ENCODE data around the gene PRM3.

The PRM3 gene, protein sequence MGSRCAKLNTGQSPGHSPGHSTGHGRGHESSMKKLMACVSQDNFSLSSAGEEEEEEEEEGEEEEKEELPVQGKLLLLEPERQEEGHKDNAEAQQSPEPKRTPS

DNA sequence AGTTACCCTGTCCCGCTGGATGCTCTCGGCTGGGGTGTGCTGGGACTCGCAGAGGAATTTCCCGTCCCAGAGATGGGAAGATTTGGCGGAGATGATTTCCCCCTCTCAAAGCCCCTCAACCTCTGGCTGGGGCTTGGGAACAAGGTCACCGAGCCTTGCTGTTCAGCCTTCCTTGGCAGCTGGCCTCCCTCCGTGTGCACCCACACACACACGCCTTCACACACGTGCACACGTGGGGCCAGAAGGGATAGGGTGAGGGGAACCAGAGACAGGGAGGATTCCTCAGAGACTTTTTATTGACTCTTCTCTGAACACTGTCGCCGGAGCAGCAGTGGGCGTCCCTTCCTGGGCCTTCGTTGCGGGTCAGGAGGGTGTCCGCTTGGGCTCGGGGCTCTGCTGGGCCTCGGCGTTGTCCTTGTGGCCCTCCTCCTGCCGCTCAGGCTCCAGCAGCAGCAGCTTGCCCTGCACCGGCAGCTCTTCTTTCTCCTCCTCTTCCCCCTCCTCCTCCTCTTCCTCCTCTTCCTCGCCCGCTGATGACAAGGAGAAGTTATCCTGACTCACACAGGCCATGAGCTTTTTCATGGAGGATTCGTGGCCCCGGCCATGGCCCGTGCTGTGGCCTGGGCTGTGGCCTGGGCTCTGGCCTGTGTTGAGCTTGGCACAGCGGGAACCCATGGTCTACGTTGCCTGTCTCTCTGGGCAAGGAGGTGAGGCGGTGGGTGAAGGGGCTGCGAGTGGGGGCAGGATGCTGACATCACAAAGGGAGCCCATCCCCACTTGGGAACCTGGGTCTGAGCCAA, at the start of gene PRM3:
Gene PRM3, minus strand, starts transcription at position 709 of the 800 bp plus-strand sequence. Its CDS starts 34 bp downstream, at position 675.
- DNase-seq (ENCODE audit: insufficient read length, low spot score) (no peak), FAIRE-seq (no peak)

DNA sequence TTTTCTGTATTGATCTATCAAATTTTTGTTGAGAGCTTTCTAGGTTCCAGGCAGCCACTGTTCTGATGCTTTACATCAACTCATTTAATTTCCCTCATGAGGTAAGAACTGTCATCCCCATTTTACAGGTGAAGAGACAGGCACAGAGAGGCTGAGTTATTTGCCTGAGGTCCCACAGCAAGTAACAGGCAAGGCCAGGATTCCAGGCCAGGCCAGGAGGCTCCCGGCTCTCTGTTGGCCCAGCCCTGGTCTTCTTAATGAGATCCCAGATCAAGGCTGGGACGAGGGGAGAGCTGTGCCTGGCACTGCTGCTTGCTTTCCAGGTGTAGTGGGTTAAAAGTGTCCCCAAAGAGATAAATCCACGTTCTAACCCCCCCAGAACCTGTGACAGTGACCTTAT, 49.4 kb upstream of the PRM3 start:
- no peak for DNase-seq (ENCODE audit: insufficient read length, low spot score)
- no peak for FAIRE-seq

DNA sequence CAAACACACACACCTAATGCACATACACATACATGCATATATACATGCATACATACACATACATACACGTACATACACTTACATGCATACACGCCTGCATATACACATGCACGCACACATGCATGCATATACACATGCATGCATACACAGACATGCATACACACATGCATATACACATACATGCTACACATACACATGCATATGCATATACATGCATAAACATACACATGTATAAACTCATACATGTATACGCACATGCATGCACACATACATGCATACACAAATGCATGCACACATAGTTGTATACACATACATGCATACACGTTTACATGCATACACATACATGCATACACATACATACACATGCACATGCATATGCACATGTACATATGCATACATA, 48.2 kb upstream of the PRM3 start:
- DNase-seq (ENCODE audit: insufficient read length, low spot score) (no peak), FAIRE-seq (no peak)

DNA sequence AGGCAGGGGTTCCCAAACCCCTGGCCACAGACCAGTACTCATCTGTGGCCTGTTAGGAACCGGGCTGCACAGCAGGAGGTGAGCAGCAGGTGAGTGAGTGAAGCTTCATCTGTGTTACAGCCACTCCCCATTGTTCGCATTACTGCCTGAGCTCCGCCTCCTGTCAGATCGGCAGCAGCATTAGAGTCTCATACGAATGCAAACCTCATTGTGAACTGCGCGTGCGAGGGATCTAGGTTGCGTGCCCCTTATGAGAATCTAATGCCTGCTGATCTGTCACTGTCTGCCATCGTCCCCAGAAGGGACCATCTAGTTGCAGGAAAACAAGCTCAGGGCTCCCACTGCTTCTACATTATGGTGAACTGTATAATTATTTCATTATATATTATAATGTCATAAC, 46.7 kb upstream of the PRM3 start:
- DNase-seq (ENCODE audit: insufficient read length, low spot score), result no peak
- FAIRE-seq, result no peak

DNA sequence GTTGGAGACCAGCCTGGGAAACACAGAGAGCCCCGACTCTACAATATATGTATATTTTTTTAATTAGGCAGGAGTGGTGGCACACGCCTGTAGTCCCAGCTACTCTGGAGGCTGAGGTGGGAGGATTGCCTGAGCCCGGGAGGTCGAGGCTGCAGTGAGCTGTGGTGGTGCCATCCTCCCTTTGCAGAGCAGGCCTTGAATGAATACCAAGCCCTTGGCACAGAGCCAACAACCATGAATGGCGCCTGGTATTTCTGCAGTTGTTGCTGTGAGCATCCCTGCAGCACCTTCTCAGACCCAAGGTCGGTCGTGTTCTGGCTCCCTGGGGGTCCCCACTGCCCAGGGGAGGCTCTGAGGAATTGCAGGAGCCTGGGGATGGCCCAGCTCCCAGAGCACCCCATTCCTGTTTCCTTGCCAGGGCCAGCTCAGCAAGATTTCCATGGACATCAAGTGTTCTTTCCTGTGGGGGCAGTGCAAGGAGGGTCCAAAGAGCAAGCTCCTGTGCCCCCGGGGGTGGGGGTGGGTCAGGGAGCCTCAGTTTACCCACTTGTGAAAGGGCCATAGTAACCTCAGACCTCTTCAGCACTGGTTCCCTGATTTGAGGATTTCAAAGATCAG, 46.2 kb upstream of the PRM3 start:
- no peak for DNase-seq (ENCODE audit: insufficient read length, low spot score)
- no peak for FAIRE-seq

DNA sequence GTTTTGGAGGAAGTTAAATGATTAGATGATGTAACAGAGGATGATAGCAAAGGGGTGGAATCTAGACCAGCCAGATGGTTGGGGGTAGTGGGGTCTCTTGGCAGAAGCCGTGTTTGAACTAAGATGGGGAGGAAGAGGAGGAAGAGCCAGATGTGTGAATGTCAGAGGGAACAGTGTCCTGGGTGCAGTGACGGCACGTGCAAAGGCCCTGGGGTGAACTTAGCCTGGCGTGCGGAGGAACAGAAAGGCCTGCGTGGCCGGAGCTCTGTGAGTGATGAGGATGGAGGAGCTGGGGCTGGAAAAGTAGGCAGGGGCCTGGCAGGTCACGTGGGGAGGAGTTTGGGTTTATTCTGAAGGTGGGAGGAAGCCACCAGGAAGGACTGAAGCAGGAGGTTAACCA, 45.4 kb upstream of the PRM3 start:
- FAIRE-seq, result no peak
- DNase-seq (ENCODE audit: insufficient read length, low spot score), result no peak

DNA sequence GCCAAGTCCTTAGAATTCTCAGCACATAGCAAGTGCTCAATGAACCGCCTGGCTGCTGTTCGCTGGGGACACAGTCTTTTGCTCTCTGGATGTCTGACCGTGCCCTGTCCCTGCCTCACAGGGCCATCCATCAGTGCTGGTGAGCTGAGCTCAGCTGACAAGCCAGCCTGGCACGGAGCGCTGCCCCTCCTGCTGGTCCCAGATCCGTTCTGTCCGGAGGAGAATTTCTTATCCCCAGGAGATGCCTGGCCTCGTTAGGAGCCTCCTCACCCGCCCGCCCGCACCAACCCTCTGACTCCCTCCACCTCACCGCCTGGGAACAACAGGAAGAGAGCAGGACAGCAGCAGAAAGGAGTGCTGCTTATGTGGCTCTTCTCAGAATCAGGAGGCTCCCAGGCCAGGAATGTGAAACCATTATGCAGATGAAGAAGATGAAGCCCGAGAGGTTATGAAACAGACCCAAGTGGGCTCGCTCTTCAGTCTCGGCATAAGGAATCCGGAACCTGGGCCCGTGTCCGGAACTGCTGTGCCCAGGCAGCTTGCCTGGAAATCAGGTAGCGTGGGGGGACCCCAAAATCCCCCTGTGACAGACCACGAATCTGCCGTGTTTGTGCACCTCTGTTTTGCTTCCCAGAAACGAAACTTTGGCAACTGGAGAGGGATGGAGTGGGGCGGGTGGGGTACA, 43.0 kb upstream of the PRM3 start:
- DNase-seq (ENCODE audit: insufficient read length, low spot score) (no peak), FAIRE-seq (no peak)

DNA sequence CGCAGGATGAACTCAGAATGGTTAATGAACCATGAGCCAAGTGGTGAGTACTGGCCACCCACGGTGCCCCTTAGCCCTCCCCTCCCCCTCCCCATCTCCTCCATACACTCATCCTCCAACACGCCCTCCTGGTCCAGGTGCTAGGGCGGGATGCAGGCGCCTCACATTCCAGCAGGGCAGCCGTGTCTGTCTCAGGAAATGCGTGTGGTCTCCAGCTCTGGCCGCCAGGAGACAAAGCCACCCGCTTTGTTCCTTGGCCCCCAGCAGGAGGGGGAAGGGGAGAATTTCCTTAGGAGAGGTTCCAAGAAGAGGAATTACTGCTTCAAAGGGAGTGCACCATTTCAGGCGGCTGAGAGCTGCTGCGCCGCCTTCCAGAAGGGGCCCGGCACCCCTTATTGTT, 42.1 kb upstream of the PRM3 start:
- FAIRE-seq (no peak), DNase-seq (ENCODE audit: insufficient read length, low spot score) (no peak)

DNA sequence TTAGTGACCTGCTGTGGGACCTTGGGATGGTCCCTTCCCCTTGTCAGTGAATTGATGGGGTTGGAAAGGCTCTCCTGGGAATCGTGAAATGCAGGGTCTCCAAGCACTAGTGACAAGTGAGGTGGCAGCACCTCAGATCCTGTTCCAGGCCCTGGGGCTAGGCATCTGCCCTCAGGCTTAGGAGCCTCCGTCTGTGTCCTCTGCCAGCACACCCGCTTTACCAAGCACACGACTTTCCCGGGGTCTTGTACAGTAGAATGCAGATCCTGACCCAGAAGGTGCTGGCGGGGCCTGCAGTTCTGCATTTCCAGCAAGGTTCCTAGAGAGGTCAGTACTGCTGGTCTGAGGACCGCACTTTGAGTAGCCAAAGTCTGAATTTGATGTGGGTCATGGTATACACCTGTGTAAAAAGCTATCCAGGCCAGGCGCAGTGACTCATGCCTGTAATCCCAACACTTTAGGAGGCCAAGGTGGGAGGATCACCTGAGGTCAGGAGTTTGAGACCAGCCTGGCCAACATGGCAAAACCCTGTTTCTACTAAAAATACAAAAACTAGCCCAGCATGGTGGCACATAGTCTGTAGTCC, 41.0 kb upstream of the PRM3 start:
- DNase-seq (ENCODE audit: insufficient read length, low spot score) (no peak), FAIRE-seq (no peak)

DNA sequence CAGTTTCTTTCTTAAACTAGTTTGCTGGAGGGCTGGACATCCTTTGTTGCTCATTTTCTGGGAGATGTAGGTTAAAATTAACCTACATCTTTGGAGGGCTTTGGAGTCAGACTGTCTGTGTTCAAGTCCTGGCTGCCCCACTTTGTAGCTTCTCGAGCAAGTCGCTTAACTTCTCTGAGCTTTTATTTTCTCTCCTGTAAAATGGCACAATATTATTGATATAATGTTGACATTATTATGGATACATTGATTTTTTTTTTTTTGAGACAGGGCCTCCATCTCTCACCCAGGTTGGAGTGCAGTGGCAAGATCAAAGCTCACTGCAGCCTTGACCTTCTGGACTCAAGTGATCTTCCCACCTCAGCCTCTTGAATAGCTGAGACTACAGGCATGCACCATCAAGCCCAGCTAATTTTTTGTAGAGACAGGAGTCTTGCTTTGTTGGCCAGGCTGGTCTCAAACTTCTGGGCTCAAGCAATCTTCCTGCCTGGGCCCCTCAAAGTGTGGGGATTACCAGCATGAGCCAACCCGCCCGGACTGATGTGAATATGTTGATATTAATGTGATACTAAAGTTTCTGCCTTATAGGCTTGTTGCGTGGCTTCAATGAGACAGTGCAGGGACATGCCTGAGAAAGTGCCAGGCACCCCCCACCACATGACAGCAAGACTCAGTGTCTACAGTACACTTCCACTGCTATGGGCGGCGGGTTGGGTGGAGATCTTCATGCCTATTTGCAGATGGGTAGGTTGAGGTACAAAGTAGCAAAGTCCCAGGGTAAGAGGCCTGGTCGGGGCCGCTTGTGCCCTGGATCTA, 40.3 kb upstream of the PRM3 start:
- DNase-seq (ENCODE audit: insufficient read length, low spot score) (no peak), FAIRE-seq (no peak)

DNA sequence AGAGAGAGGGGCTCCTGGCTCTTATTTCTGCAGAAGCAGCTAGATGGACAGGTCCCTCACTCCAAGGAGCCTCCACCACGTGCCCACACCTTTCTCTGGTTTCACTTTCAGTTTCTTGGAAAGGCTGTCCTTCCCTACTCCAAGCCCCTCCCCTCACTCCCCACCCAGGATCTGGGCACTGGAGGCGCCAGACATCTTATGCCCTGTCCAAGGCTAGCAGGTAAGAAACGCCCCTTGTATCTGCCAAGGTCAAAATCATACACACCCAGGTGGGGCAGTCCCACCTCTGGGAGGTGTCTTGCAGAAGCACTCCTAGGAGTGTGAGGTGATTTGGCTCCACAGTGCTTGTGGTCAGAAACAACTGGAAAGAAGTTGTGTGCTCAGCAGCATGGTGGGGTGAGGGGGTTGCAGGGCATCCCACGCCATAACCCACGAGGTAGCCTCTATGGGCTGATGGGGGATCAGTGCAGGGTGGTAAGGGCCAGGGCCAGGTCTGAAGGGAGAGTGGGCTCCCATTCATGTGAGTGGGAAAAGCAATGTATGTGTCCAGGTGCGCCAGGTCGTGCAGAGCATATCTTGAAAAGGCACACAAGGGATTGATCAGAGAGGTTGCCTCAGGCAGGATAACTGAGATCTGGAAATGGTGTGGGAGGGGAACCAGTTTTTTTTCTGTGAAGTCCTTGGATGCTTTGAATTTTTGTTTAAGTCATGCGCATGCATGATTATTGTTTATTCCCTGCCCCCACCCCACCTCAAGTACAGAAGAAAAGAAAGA, 39.5 kb upstream of the PRM3 start:
- no peak for DNase-seq (ENCODE audit: insufficient read length, low spot score)
- no peak for FAIRE-seq

DNA sequence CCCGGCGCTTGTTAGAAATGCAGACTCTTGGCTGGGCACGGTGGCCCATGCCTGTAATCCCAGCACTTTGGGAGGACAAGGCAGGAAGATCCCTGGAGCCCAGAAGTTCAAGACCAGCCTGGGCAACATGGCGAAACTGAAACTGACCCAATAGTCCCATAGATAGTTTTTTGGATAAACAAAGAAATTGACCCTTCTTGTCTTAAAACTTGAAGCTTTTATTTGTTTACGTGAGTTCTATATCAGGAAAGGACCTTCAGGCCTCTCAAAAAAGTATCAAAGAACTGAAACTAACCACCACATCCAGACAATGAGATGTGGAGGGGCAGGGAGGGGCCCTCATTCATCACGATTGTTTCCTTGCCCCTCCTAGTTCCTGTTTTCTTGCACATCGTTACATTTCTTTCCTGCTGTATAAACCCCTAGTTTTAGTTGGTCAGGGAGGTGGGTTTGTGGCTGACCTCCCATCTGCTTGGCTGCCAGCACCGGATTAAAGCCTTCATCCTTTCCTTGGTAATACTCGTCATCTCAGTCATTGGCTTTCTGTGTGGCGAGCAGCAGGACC, 37.6 kb upstream of the PRM3 start:
- no peak for DNase-seq (ENCODE audit: insufficient read length, low spot score)
- FAIRE-seq, result peak; percentile 85

DNA sequence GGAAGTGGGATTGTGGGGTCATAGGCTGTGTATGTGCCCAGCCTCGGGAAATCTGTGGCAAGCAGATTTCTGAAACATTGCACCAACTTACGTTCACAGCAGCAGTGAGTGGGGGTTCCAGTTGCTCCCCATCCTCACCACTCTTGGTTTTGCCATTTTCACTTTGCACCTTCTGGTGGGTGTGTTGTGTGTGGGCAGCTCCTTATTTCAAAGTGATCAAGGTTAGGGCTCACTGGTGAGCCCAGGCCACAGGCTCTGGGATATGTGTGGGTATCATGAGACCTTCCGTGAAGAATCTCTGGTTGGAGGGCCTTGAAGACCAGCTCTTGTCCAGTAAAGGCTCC, 37.2 kb upstream of the PRM3 start:
- FAIRE-seq (no peak), DNase-seq (ENCODE audit: insufficient read length, low spot score) (no peak)

DNA sequence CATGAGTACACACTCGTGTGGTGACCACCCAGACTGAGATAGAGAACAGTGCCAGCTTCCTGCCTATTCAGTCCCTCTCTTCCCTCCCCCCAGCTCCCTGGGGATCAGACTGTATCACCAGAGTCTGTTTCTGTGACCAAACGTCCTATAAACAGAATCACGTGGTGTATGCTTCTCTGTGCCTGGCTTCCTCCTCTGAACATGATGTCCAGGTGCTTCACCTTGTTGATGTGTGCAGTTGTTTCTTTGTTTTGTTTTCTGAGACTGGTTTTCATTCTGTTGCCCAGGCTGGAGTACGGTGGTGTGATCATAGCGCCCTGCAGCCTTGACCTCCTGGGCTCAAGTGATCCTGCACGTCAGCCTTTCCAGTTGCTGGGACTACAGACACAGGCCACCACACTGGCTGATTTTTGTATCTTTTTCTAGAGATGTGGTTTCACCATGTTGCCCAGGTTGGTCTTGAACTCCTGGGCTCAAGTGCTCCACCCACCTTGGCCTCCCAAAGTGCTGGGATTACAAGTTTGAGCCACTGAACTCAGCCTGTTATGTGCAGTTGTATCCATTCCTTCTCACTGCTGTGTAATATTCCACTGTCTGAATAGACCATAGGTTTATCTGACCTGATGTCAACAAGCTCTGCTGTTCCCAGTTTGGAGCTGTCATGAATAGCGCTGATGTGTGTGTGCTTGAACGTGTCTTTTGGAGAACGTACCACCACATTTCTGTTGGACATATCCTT, 36.6 kb upstream of the PRM3 start:
- DNase-seq (ENCODE audit: insufficient read length, low spot score), result no peak
- peak; percentile 87 for FAIRE-seq

DNA sequence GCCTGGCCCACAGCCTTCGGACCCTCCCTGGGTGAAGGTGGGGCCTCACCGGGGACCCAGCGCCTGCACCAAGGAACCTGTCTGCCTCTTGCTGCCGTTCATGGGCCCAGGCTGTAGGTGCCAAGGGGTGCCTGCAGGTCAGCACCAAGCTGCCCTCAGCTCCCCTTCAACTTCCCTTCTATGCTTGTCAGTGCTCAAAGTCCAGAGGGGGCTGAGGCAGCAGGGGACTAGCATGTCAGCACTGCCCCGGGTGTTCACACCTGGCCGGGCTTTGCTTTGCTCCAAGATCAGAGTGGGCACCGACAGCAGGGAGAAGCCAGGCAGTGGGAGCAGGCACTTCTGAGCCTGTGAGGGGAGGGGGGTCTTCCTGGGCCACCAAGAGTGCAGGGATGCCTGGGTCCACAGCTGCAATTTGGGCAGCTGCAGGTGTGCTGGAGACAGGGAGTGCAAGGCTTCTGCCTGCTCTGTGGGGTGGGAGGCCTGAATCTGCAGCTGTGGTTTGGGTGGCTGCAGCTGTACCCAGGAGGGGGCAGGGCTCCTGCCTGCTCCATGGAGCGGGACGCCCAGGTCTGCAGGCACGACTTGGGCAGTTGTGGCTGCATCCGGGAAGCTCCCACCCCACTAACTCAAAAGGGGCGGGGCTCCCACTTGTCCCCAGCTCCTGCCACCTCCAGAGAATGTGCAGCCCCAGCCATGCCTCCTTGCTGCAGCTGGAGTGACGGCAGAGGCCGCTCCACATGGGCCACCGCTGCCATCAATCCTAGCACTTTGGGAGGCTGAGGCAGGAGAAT, 35.3 kb upstream of the PRM3 start:
- DNase-seq (ENCODE audit: insufficient read length, low spot score) (no peak), FAIRE-seq (no peak)

DNA sequence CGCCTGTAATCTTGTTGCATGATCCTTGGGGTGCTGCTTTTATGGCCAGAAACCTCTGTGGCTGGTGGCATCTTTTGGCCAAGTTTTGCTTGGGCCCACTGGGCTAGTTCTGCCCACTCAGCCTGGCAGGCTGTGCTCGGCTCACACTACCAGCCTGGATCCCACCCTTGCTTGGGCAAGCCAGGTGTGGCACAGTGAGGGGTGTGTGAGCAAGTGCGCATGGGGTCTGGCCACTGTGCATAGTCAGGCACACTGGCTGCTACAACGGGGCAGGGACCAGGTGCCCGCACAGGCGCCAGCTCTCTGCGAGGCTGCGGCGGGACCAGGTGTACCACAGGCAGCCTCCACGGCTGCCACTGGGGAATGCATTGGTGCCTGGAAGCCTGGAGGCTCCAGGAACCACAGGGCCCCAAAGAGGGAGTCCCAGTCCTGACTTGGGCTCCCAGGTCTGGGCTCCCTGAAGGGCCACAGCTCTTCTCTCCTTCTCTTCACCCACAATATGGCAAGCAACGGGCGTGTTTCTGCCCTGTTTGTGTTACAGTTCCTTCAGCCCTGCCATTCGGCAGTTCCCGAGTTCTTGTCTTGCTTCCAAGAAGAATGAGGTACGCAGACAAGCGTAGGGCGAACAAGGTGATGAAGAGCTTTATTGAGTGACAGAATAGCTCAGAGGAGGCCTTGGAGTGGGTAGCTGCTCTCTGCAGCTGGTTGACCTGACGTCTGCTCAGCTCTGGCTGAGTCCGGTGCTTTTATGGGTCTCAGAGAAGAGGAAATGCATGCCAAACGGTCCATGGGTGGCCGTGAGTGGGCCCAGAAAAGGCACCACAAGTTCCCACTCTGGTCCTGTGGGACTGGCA, 34.4 kb upstream of the PRM3 start:
- FAIRE-seq (no peak), DNase-seq (ENCODE audit: insufficient read length, low spot score) (no peak)

DNA sequence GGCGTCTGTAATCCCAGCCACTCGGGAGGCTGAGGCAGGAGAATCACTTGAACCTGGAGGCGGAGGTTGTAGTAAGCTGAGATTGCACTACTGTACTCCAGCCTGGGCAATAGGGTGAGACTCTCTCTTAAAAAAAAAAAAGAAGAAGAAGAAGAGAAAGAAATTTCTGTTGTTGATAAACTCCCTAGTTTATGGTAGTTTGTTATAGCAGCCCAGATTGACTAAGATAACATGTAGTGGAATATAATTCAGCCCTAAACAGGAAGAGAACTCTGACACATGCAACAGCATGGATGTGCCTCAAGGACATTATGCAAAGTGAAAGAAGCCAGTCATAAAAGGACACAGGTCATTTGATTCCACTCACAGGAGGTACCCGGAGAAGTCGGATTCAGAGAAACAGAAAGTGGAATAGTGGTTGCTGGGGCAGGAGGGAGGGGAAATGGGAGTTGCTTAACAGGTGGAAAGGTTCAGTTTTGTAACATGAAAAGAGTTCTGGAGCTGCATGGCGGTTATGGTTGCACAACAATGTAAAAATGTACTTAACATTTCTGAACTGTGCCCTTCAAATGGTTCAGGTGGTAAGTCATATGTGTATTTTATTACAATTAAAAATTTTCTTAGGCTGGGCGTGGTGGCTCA, 33.7 kb upstream of the PRM3 start:
- FAIRE-seq, result no peak
- no peak for DNase-seq (ENCODE audit: insufficient read length, low spot score)
